Esophagus squamous epithelium (tissue), 5 donors: ENCODE results near the gene SPATC1L. TPM values are rescaled to one million over a fixed set of nuclear protein-coding genes. Genes with fewer than 3 reads are reported as not detected.

Experiments used
- DNase-seq: peaks from one replicate; lab custom pipeline; 2025; lab: John Stamatoyannopoulos, UW
- H3K27ac ChIP-seq, 4 donors: fragments of 200-600 bp; sonication (generic); one replicate each; pipeline ENCODE4 v1.5.1; 2016 to 2019; ENCODE audit warnings: mild to moderate bottlenecking in 1 of 4
- H3K27me3 ChIP-seq, 4 donors: fragments of 200-600 bp; sonication (generic); 1 replicate in 3 of 4; 2 replicates in 1 of 4; pipeline versions ENCODE4 v1.5.1 to v1.6.0; 2017 to 2021; ENCODE audit warnings: antibody characterized with exemption in 1 of 4
- H3K36me3 ChIP-seq, 3 donors: fragments of 200-600 bp; sonication (generic); one replicate each; pipeline ENCODE4 v1.5.1; 2016 to 2019
- H3K4me1 ChIP-seq, 3 donors: fragments of 200-600 bp; sonication (generic); one replicate each; pipeline ENCODE4 v1.5.1; 2017 to 2019
- H3K4me3 ChIP-seq, 4 donors: fragments of 200-600 bp; sonication (generic); 1 replicate in 3 of 4; 2 replicates in 1 of 4; pipeline ENCODE4 v1.5.1; 2016 to 2019; ENCODE audit warnings: mild to moderate bottlenecking in 2 of 4, moderate library complexity in 1 of 4
- H3K9me3 ChIP-seq, 3 donors: fragments of 200-600 bp; sonication (generic); one replicate each; pipeline ENCODE4 v1.5.1; 2016 to 2019
- POLR2A ChIP-seq, 4 donors: fragments of 450-650 bp; IDR thresholded peaks; one replicate each; pipeline ENCODE4 v1.6.1; 2017; ENCODE audit warnings: antibody characterized with exemption in 4 of 4, mild to moderate bottlenecking in 4 of 4, moderate library complexity in 3 of 4
- WGBS, 2 donors: methylation state at CpG; one replicate each; pipeline ENCODE4 v1.1.5; 2018; 5-methylcytosine and 5-hydroxymethylcytosine counted together
- intact Hi-C: fragments of 100-400 bp; cut with DNase I; formaldehyde crosslinking; loops from one replicate; pipeline ENCODE4 v1.15.0; 2022
- total RNA-seq, 4 donors: library from RNA; depleted of rRNA; stranded (reverse); fragments of >200 nt; gene quantifications; one replicate each; pipeline ENCODE4 v1.1.0, GENCODE V29; 2016
- TF ChIP-seq, protein P1 (sequence below), 6 experiments: fragments of 450-650 bp in 4 of 6; fragments of 200-600 bp in 2 of 6; sonication (generic) in 2 of 6; IDR thresholded peaks; one replicate each; pipeline ENCODE4 v1.5.1; 2016 to 2019; ENCODE audit warnings: antibody characterized with exemption in 6 of 6, mild to moderate bottlenecking in 4 of 6, moderate library complexity in 4 of 6
- donor health status: DM: yes; HTN: yes; CAD: no.

Gene SPATC1L
- total RNA-seq, 4 donors from 2014 or later, result 4.0 to 7.2 (median 6.3) TPM

GRCh38 chr21:46215436-46216131, 31.3 kb upstream of the SPATC1L start:
- H3K4me1 ChIP-seq, result no peaks in the 10 kb centered on the region
- TF ChIP-seq POLR2A (IDR thresholded peaks at IDR 0.05), result no peak
- TF ChIP-seq, protein P1, sequence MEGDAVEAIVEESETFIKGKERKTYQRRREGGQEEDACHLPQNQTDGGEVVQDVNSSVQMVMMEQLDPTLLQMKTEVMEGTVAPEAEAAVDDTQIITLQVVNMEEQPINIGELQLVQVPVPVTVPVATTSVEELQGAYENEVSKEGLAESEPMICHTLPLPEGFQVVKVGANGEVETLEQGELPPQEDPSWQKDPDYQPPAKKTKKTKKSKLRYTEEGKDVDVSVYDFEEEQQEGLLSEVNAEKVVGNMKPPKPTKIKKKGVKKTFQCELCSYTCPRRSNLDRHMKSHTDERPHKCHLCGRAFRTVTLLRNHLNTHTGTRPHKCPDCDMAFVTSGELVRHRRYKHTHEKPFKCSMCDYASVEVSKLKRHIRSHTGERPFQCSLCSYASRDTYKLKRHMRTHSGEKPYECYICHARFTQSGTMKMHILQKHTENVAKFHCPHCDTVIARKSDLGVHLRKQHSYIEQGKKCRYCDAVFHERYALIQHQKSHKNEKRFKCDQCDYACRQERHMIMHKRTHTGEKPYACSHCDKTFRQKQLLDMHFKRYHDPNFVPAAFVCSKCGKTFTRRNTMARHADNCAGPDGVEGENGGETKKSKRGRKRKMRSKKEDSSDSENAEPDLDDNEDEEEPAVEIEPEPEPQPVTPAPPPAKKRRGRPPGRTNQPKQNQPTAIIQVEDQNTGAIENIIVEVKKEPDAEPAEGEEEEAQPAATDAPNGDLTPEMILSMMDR (IDR thresholded peaks at IDR 0.05), result no peak
- no peak overlapping the region for H3K27ac ChIP-seq
- no peaks in the 10 kb centered on the region for H3K27me3 ChIP-seq
- no peaks in the 10 kb centered on the region for H3K9me3 ChIP-seq
- WGBS, 2 donors, result 90% methylated on average over 7 of the region's 20 CpGs; no CpG with 5 or more reads in 1 of the 2 donors
- intact Hi-C loops, result no loop called here
- peaks cover 24 to 100% (median 49%) of the 10 kb centered on the region in 3 donors for H3K36me3 ChIP-seq
- H3K4me3 ChIP-seq, result no peak overlapping the region
- DNase-seq, result no peak

GRCh38 chr21:46214478-46215340, 30.4 kb upstream of the SPATC1L start:
- Histone ChIP-seq H3K4me1 (no peaks in the 10 kb centered on the region), H3K27me3 (no peaks in the 10 kb centered on the region), H3K9me3 (no peaks in the 10 kb centered on the region), H3K36me3 (peaks cover 26 to 100% (median 47%) of the 10 kb centered on the region in 3 donors), H3K27ac (no peak overlapping the region), H3K4me3 (no peak overlapping the region)
- intact Hi-C loops, result no loop called here
- 87 to 92% methylated on average over 7 to 9 of the region's 27 CpGs for WGBS, 2 donors
- TF ChIP-seq POLR2A (IDR thresholded peaks at IDR 0.05), result no peak
- TF ChIP-seq, protein P1 (IDR thresholded peaks at IDR 0.05), result no peak
- no peak for DNase-seq

DNA sequence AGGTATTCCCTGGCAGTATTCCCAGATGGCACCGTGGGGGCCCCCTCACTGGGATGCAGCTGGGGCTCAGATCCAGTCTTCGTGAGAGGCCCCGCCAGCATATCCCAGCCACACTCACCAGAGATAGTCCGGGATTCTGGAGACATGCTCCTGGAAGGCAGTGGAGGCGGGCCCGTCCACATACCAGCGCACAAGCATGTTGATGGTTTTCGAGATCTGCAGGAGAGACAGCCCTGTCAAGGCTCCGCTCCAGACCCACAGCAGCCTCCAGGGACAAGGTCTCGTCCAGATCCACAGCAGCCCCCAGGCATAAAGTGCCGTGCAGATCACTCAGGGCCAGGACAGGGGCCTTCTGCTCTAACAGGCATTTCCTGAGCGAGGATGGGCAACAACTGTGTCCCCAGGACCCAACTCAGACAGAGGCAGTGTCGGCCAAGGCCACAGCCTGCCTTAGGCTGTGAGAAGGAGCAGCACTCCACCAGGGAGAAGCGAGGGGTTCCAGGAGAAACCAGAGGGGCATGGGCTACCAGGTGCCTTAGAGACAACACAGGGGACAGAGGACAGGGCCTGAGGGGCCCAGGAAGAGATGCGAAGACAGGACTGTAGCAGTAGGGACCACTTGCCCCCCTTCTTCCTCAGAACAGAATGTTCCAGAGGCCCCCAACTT, 29.5 kb upstream of the SPATC1L start:
- Histone ChIP-seq H3K27ac (no peak overlapping the region), H3K4me3 (no peak overlapping the region), H3K27me3 (no peaks in the 10 kb centered on the region), H3K36me3 (peaks cover 34 to 100% (median 47%) of the 10 kb centered on the region in 3 donors), H3K4me1 (no peaks in the 10 kb centered on the region), H3K9me3 (no peaks in the 10 kb centered on the region)
- DNase-seq, result no peak
- 94 to 100% methylated on average over 1 to 2 of the region's 15 CpGs for WGBS, 2 donors
- intact Hi-C loops, result no loop called here
- TF ChIP-seq, protein P1 (IDR thresholded peaks at IDR 0.05), result no peak
- no peak for TF ChIP-seq POLR2A (IDR thresholded peaks at IDR 0.05)

DNA sequence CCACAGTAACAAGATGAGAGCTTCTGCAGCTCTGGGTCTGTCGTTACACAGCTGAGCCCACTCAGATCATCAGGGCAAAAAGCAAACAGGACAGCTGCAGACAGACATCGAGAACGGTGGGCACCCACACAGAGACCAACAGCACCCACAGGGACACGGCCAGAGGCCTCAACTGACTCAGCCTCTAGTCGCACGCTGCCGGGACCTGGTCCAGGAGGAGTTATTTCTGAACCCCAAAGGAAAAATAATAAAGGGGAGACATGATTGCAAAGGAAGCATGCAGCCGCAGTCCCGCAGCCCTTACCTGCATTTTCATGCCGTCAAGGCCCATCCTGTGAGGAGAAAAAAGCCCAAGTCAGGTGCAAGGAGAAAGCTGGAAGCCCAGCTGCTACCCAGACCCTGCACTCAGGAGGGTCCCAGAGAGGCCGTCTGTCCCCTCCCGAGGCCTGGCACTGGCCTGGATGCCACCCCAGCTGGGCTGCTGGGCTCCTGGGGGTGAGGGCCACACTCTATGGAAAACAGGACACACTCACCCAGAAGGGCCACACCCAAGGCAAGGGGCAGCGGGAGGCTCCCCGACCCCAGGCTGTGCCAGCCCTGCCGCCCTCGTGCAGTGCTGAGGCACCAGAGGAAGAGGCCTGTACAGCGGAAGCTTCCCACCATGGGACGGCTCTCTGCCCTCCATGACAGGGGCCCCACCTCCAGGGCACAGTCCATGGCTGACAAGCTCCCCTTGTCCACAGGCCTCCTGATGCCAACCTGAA, 28.6 kb upstream of the SPATC1L start:
- Histone ChIP-seq H3K27me3 (no peaks in the 10 kb centered on the region), H3K9me3 (no peaks in the 10 kb centered on the region), H3K4me3 (no peak overlapping the region), H3K4me1 (no peaks in the 10 kb centered on the region), H3K27ac (no peak overlapping the region), H3K36me3 (peaks cover 42 to 100% (median 47%) of the 10 kb centered on the region in 3 donors)
- TF ChIP-seq POLR2A (IDR thresholded peaks at IDR 0.05), result no peak
- TF ChIP-seq, protein P1 (IDR thresholded peaks at IDR 0.05), result no peak
- intact Hi-C loops, result no loop called here
- WGBS, 2 donors, result 84 to 87% methylated on average over 9 to 13 of the region's 18 CpGs
- DNase-seq, result no peak
